Keratinocyte (primary cell): ENCODE results near the gene CHRM4. TPM values are rescaled to one million over a fixed set of nuclear protein-coding genes. Genes with fewer than 3 reads are reported as not detected.

Experiments
- DNase-seq: peaks from one replicate; pipeline ENCODE4 v3.0.0-alpha.2; 2011; ENCODE audit warnings: low read depth, missing footprints, low spot score
- FAIRE-seq: peaks from 2 replicates; lab custom pipeline; 2011; peaks lifted over from hg19 to GRCh38; lab: Jason Lieb, UNC
- H2AFZ ChIP-seq: 2 replicates; pipeline ENCODE4 v1.6.0; 2012; ENCODE audit warnings: low read length, control low read depth, inconsistent platforms; ENCODE audit not compliant: control insufficient read depth
- H3K27ac ChIP-seq: 2 replicates; pipeline ENCODE4 v1.5.1; 2011; ENCODE audit warnings: low read length; ENCODE audit not compliant: control insufficient read depth, insufficient read depth
- H3K27me3 ChIP-seq: 3 replicates; pipeline ENCODE4 v1.6.0; 2011; ENCODE audit warnings: low read length; ENCODE audit not compliant: control insufficient read depth, insufficient read depth; ENCODE audit errors: extremely low read depth
- H3K36me3 ChIP-seq, 2 experiments: 2 replicates in 1 of 2; 3 replicates in 1 of 2; pipeline ENCODE4 v1.5.1; 2011; ENCODE audit warnings: low read length in 2 of 2, mild to moderate bottlenecking in 1 of 2; ENCODE audit not compliant: control insufficient read depth in 2 of 2, insufficient read depth in 2 of 2; ENCODE audit errors: extremely low read depth in 1 of 2
- H3K4me1 ChIP-seq: 3 replicates; pipeline ENCODE4 v1.5.1; 2011; ENCODE audit warnings: low read length; ENCODE audit not compliant: control insufficient read depth, insufficient read depth; ENCODE audit errors: extremely low read depth
- H3K4me2 ChIP-seq: 3 replicates; pipeline ENCODE4 v1.6.0; 2011; ENCODE audit warnings: low read depth, low read length; ENCODE audit not compliant: control insufficient read depth, insufficient read depth; ENCODE audit errors: extremely low read depth
- H3K4me3 ChIP-seq, 3 experiments: fragments of 200-600 bp in 1 of 3; sonication (generic) in 1 of 3; 2 replicates in 2 of 3; 3 replicates in 1 of 3; pipeline ENCODE4 v1.5.1; 2011 to 2016; ENCODE audit warnings: low read length in 3 of 3, mild to moderate bottlenecking in 3 of 3, control low read depth in 2 of 3, inconsistent platforms in 1 of 3, low read depth in 1 of 3, mixed read lengths in 1 of 3, mixed run types in 1 of 3, moderate library complexity in 1 of 3; ENCODE audit not compliant: control insufficient read depth in 2 of 3, insufficient read depth in 2 of 3; ENCODE audit errors: extremely low read depth in 1 of 3
- H3K79me2 ChIP-seq: 2 replicates; pipeline ENCODE4 v1.6.0; 2012; ENCODE audit warnings: low read length; ENCODE audit not compliant: control insufficient read depth, insufficient read depth
- H3K9ac ChIP-seq: 3 replicates; pipeline ENCODE4 v1.6.0; 2011; ENCODE audit warnings: low read length; ENCODE audit not compliant: control insufficient read depth, insufficient read depth; ENCODE audit errors: extremely low read depth
- H3K9me1 ChIP-seq: 3 replicates; pipeline ENCODE4 v1.6.0; 2011; ENCODE audit warnings: low read length; ENCODE audit not compliant: control insufficient read depth, insufficient read depth; ENCODE audit errors: extremely low read depth
- H3K9me3 ChIP-seq: 2 replicates; pipeline ENCODE4 v1.5.1; 2012; ENCODE audit warnings: low read depth, low read length; ENCODE audit not compliant: control insufficient read depth
- H4K20me1 ChIP-seq: 3 replicates; pipeline ENCODE4 v1.6.0; 2011; ENCODE audit warnings: low read length; ENCODE audit not compliant: control insufficient read depth, insufficient read depth; ENCODE audit errors: extremely low read depth
- EZH2 ChIP-seq: IDR thresholded peaks from one replicate; pipeline ENCODE4 v1.6.1; 2012; ENCODE audit warnings: inconsistent platforms, mild to moderate bottlenecking, low read length, moderate library complexity
- dilution Hi-C: fragments of 300-500 bp; cut with MboI; formaldehyde crosslinking; loops from one replicate; pipeline ENCODE4 v1.7.0; 2020; ENCODE audit warnings: low sequenced_read_pairs; ENCODE audit not compliant: extremely low pct_ligation_motif_present
- polyA plus RNA-seq, 5 experiments: library from polyadenylated mRNA; depleted of rRNA in 3 of 5; stranded (reverse) in 3 of 5; stranded (forward) in 1 of 5; unstranded in 1 of 5; fragments of >200 nt; gene quantifications; 1 replicate in 1 of 5; 2 replicates in 3 of 5; 3 replicates in 1 of 5; pipeline versions ENCODE4 v1.2.1 to v1.2.3, GENCODE V29; 2011 to 2012; ENCODE audit warnings: missing spikeins in 2 of 5, low read depth in 1 of 5, low replicate concordance in 1 of 5
- TF ChIP-seq, protein P1 (sequence below), 3 experiments: IDR thresholded peaks in 1 of 3; conservative IDR thresholded peaks in 1 of 3; optimal IDR thresholded peaks in 1 of 3; 2 replicates in 2 of 3; 3 replicates in 1 of 3; pipeline versions ENCODE3 to v1.5.1; 2011; ENCODE audit warnings: low read length in 3 of 3, mild to moderate bottlenecking in 3 of 3, moderate library complexity in 2 of 3, control low read depth in 1 of 3, inconsistent platforms in 1 of 3; ENCODE audit not compliant: insufficient read depth in 2 of 3; ENCODE audit errors: extremely low read depth in 1 of 3

Gene CHRM4
- polyA plus RNA-seq, 1 donor (not counting 4 experiments of a cell fraction or from before 2014, with no cell fraction given), result not detected

DNA sequence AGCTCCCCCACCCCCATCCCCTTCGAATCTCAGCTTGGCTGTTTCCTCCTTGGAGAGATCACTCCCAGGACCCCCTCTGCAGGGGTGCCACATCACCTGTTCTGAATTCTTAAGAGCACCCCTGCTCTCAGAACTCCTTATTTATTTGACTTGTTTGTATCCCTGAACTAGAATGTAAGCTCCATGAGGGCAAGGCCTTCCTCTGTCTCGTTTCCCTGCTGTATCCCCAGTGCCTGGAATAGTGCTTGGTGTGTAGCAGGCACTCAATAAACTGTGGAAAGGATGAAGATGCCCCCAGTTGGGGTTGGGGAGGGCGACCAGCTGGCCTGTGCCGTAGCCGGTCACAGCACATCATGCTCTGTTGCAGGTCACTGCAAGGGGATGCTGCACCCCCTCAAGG lies 13.7 kb downstream of the CHRM4 start:
- Histone ChIP-seq H3K36me3 (peaks cover 10 to 28% of the 10 kb centered on the region in 2 experiments), H3K27me3 (peaks cover 10% of the 10 kb centered on the region), H2AFZ (no peak overlapping the region), H3K9ac (no peak overlapping the region), H3K9me1 (no peaks in the 10 kb centered on the region), H3K79me2 (no peaks in the 10 kb centered on the region), H3K9me3 (no peaks in the 10 kb centered on the region), H4K20me1 (no peaks in the 10 kb centered on the region), H3K27ac (no peak overlapping the region), H3K4me2 (no peak overlapping the region), H3K4me3 (no peak overlapping the region), H3K4me1 (peaks cover 7% of the 10 kb centered on the region)
- DNase-seq (no peak), FAIRE-seq (no peak)
- dilution Hi-C loops, result no loop called here
- TF ChIP-seq, protein P1, sequence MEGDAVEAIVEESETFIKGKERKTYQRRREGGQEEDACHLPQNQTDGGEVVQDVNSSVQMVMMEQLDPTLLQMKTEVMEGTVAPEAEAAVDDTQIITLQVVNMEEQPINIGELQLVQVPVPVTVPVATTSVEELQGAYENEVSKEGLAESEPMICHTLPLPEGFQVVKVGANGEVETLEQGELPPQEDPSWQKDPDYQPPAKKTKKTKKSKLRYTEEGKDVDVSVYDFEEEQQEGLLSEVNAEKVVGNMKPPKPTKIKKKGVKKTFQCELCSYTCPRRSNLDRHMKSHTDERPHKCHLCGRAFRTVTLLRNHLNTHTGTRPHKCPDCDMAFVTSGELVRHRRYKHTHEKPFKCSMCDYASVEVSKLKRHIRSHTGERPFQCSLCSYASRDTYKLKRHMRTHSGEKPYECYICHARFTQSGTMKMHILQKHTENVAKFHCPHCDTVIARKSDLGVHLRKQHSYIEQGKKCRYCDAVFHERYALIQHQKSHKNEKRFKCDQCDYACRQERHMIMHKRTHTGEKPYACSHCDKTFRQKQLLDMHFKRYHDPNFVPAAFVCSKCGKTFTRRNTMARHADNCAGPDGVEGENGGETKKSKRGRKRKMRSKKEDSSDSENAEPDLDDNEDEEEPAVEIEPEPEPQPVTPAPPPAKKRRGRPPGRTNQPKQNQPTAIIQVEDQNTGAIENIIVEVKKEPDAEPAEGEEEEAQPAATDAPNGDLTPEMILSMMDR (optimal IDR thresholded peaks at IDR 0.05 in 1 of 3, IDR thresholded peaks at IDR 0.05 in 1 of 3, conservative IDR thresholded peaks at IDR 0.05 in 1 of 3; ENCODE audit: extremely low read depth in 1 of 3, insufficient read depth in 2 of 3, low read length in 3 of 3), result no peak
- TF ChIP-seq EZH2, result no peak

DNA sequence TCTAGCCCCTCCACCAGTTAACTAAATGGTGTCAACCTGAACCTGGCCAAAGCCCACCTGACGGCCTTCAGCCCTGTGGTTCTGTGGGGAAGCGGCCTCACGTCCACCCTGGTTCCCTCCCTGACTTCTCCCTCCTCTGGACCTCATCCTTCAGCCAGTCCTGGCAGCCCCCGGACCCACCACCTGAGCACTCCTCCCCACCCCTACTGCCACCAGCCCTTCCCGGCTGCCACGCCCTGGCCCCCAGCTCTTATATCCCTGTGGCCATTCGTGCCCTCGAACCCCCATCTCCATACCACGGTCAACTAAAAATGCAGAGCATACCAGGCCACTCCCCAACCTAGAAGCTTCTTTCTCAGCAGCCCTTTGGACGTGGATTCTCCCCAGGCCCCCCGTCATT lies 14.3 kb downstream of the CHRM4 start:
- H3K9me3 ChIP-seq, result no peaks in the 10 kb centered on the region
- no peak overlapping the region for H3K27ac ChIP-seq
- peaks cover 10 to 31% of the 10 kb centered on the region in 2 experiments for H3K36me3 ChIP-seq
- DNase-seq, result no peak
- no peak overlapping the region for H3K4me3 ChIP-seq
- H3K9ac ChIP-seq, result no peak overlapping the region
- no peaks in the 10 kb centered on the region for H3K79me2 ChIP-seq
- FAIRE-seq, result no peak
- H3K27me3 ChIP-seq, result peaks cover 6% of the 10 kb centered on the region
- H4K20me1 ChIP-seq, result no peaks in the 10 kb centered on the region
- dilution Hi-C loops, result no loop called here
- no peak overlapping the region for H3K4me2 ChIP-seq
- H3K9me1 ChIP-seq, result no peaks in the 10 kb centered on the region
- peaks cover 7% of the 10 kb centered on the region for H3K4me1 ChIP-seq
- TF ChIP-seq, protein P1 (optimal IDR thresholded peaks at IDR 0.05 in 1 of 3, IDR thresholded peaks at IDR 0.05 in 1 of 3, conservative IDR thresholded peaks at IDR 0.05 in 1 of 3; ENCODE audit: extremely low read depth in 1 of 3, insufficient read depth in 2 of 3, low read length in 3 of 3), result no peak
- no peak for TF ChIP-seq EZH2
- H2AFZ ChIP-seq, result no peak overlapping the region
